Astrocyte of the spinal cord (primary cell): ENCODE data around the gene CACNA1S.

Experiments used
- DNase-seq: peaks from one replicate; pipeline ENCODE4 v3.0.0; 2011; ENCODE audit warnings: low read depth, low spot score
- H3K4me3 ChIP-seq: 2 replicates; pipeline ENCODE4 v1.5.1; 2011; ENCODE audit warnings: low read depth, mild to moderate bottlenecking, low read length, moderate library complexity
- in situ Hi-C: cut with HindIII; loops from 2 replicates; pipeline ENCODE4 v1.10.0; 2017; ENCODE audit warnings: low sequenced_read_pairs
- TF ChIP-seq, protein P1 (sequence below): IDR thresholded peaks from 2 replicates; pipeline ENCODE4 v1.5.1; 2012; ENCODE audit warnings: low read depth, mild to moderate bottlenecking, low read length, inconsistent platforms

CACNA1S gene

DNA sequence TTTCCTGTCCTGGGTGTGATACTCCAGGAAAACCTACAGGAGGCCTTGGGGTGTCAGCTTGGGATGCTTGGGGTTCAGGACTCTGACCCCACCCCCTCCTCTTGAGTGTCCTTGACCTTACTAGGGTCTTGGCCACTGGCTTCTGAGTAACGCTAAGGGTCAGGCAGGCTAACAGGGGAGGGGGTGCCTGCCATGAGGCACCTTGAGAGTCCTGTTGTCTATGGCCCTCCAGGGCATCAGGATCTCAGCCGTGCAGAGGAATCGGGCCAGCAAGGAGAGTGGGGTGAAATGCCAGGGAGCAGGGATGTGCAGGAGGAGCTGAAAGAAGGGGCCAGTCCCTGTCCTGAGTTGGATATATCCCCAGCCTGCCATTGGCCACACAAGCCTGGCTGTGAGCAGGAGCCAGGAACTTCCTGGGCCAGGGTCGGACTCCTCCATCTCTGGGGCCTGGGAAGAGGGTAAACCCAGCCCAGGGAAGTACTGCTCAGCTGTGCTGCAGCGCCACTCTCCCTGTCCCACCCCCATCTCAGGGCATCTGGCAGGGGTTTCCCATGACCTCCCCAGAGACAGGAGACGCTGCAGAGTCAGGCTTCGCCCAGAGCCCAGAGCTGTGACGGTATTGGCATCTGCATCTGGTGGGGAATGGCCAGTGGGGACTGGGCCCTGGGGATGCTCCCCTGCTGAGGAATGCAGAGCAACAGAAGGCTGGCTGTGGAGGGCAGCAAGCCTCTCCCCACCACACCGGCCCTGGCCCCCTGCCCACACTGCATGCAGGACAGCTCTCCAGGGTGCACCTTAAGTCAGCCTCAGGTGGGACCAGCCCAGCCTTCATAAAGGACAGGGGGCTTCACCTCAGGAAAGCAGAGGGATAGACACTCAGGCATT is 95.0 kb downstream of the CACNA1S start:
- in situ Hi-C loops = no loop called here
- TF ChIP-seq, protein P1, sequence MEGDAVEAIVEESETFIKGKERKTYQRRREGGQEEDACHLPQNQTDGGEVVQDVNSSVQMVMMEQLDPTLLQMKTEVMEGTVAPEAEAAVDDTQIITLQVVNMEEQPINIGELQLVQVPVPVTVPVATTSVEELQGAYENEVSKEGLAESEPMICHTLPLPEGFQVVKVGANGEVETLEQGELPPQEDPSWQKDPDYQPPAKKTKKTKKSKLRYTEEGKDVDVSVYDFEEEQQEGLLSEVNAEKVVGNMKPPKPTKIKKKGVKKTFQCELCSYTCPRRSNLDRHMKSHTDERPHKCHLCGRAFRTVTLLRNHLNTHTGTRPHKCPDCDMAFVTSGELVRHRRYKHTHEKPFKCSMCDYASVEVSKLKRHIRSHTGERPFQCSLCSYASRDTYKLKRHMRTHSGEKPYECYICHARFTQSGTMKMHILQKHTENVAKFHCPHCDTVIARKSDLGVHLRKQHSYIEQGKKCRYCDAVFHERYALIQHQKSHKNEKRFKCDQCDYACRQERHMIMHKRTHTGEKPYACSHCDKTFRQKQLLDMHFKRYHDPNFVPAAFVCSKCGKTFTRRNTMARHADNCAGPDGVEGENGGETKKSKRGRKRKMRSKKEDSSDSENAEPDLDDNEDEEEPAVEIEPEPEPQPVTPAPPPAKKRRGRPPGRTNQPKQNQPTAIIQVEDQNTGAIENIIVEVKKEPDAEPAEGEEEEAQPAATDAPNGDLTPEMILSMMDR = no peak
- no peak for DNase-seq
- H3K4me3 ChIP-seq = no peak overlapping the region

DNA sequence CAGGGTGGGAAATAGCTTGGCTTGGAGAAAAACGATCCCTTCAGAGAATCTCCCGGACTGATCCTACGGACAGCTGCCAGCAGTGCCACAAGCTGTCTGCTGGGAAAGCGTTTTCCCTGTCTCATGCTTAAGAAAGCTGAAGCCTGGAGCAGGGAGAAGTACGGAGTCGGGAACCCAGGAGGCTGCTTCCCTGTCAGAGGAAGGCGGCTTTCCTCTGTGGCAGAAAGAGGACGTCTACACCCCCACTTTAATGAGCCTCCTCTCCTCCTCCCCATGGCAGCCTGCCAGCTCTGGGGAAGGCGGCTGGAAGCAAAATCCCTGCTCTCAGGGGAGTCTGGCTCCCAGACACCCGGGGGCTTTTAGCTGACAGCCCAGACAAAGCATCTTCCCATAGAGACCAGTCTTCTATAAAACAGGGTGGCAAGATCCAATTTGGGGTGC is 96.0 kb downstream of the CACNA1S start:
- H3K4me3 ChIP-seq = no peak overlapping the region
- in situ Hi-C loops = no loop called here
- TF ChIP-seq, protein P1 = no peak
- DNase-seq = peak; percentile 26

DNA sequence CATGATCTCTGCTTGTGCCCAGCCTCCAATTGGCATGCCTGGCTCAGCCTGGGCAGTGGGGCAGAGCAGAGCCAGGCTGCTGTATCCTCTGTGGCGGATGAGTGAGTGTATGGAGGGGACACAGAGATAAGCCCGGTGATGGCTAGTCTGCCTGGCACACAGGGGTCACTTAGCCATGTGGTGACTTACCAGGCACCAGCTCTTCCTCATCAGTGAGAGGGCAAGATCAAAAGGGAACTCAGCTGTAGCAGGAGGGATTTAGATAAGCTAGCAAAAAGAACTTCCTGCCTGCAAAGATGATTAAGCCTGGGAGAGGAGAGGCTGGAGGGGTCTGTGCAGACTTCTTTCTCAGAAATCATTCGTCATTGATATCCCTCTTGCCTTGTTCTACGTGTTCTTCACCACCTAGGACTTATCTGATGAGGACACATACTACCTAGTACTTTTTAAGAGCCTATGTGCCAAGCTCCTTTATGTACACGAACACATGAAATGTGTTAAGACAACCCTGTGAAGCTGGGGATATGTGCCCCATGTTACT is 96.6 kb downstream of the CACNA1S start:
- no peak overlapping the region for H3K4me3 ChIP-seq
- in situ Hi-C loops = no loop called here
- no peak for DNase-seq

DNA sequence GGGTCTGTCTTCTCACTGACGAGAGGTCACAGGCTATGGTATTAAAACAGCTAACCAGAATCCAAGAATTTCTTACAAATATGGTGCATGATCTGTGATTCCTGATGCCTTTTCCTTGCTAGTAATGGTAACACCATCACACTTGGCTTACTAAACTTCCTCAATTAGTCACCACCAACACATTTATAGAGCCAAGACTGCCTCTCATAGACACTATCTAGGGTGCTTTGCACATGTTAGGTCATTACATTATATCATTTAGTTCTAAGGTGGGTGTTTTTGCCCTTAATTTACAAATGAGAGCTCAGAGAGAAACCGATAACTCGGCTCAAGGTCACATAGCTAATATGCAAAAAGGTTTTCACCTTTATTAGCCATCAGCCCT is 97.4 kb downstream of the CACNA1S start:
- no peak overlapping the region for H3K4me3 ChIP-seq
- in situ Hi-C loops = no loop called here
- TF ChIP-seq, protein P1 = no peak
- DNase-seq = no peak

More for the DNA sequence above, 96.6 kb downstream of the CACNA1S start:
- TF ChIP-seq, protein P1 = no peak

DNA sequence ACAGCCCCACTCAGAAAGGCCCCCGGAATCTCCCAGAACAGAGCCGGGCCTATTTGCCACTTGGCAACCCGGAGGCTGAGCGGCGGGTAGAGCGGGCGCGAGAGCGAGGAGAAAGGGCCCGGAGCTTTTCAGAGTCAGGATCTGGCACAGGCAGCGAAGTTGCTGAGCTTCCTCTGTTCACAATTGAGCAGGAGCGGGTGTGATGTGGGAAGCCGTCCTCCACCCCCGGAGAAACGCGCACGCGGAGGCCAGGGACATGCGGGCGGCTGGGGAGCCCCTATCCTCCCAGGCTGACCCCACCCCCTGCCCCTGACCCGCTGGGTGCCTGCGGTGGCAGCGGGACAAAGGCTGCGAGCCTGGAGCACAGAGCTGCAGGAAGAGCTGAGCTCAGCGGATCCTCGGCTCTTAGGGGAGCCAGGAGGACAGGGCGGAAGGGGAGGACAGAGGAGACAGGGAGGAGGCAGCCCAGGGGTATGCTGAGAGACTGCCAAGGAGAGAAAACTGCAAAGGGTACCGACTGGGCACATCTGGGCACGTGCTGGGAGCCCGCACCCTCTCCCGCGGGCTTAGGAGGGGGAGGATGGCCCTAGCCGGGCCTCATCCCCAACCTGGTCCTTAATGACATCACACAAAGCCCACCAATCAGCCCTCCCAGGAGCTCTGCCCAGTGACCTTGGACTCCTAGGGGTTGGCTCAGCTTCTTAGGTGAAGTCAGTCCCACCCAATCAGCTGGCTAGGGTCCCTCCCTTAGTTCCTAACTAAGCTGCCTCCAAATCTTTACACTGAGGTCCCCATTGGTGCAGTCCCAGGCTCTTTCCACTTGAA is 98.0 kb downstream of the CACNA1S start:
- TF ChIP-seq, protein P1 = no peak
- in situ Hi-C loops = no loop called here
- H3K4me3 ChIP-seq = no peak overlapping the region
- no peak for DNase-seq

DNA sequence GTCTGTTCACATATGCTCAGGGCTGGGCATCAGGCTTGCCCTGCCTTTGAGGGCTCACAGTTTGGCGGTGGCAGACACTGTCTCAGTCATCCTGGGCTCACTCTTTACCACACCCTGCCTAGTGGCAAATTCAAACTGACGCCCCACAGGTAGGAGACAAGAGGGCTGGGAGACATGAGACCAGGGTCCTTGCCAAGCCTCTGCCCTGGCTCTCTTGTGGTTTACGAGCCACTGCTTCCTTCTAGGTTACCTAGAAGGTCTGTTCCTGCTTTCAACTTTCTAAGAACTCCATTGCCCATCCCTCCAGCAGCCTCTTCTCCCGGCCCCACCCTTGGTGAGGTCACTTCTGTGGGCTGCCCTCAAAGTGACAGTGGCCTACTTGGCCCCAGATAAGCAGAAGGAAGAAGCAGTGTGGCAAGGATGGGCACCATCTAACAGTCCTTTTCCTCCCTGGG is 99.2 kb downstream of the CACNA1S start:
- no peak overlapping the region for H3K4me3 ChIP-seq
- TF ChIP-seq, protein P1 = no peak
- no peak for DNase-seq
- in situ Hi-C loops = no loop called here
